Measurements from ENCODE around the gene TKTL1. TPM values are rescaled to one million over a fixed set of nuclear protein-coding genes. Genes with fewer than 3 reads are reported as not detected.

The TKTL1 gene
- total and polyA plus RNA-seq, 2 of the 8 experiments (the other 6 are each of a cell fraction or from before 2014, with no cell fraction given), result 0.05 TPM; not detected in 1

DNA sequence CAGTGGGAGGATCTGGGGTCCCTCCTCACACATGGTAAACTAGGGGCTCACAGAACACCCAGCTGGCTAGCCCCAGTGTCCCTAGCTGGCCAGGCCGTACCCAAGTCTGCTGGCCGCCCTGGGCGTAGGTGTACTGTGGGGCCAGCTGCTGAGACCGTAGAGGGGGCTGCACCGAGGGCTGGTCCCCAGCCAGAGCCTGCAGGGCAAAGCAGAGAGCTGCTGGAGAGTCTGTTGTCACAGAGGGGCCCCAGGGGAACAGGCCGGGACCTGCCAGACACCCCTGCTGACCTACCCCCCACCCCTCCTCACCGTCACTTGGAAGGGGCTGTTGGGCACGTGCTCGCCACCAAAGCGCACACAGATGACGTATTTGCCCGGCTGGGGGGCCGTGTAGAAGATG lies 58.9 kb downstream of the TKTL1 start:
- no peak overlapping the region for H2AFZ ChIP-seq (ENCODE audit: low read length)
- no peak overlapping the region for H3K14ac ChIP-seq (ENCODE audit: insufficient read length)
- H2AK5ac ChIP-seq (ENCODE audit: low read depth, low read length), result no peak overlapping the region
- no peak overlapping the region for H2BK20ac ChIP-seq (ENCODE audit: low read length)
- H2BK15ac ChIP-seq (ENCODE audit: low read length), result no peak overlapping the region
- no peak overlapping the region for H3K4me2 ChIP-seq (ENCODE audit: insufficient read depth in 1 of 2, low read depth in 2 of 2, low read length in 2 of 2)
- peaks cover 48 to 100% (median 86%) of the 10 kb centered on the region in 4 experiments for H3K36me3 ChIP-seq (ENCODE audit: control insufficient read depth in 2 of 4, insufficient read depth in 4 of 4, low read length in 3 of 4)
- no peak overlapping the region for H3K9ac ChIP-seq (replicated peaks in 1 of 4; ENCODE audit: extremely low read depth in 1 of 4, low read depth in 3 of 4, low read length in 3 of 4)
- CTCF ChIA-PET (ENCODE audit: partially characterized antibody), result interaction anchor here (0.7 kb wide), 1 partner anchor 76 kb away, joined by 3 read pairs; no protein-coding TSS in a partner anchor
- H3K27ac ChIP-seq (ENCODE audit: low read depth, low read length), result no peak overlapping the region
- H3K27me3 ChIP-seq (replicated peaks in 1 of 4; ENCODE audit: control insufficient read depth in 3 of 4, extremely low read depth in 1 of 4, insufficient read depth in 3 of 4, low read length in 3 of 4), result no peaks in the 10 kb centered on the region
- no peaks in the 10 kb centered on the region; the same call in 1 of the 2 replicates for H3K79me1 ChIP-seq (ENCODE audit: low read depth, low read length)
- H3K23me2 ChIP-seq (ENCODE audit: low read depth, low read length), result no peaks in the 10 kb centered on the region
- 95% methylated on average over 8 of the region's 13 CpGs; no CpG with 5 or more reads in 1 of the 2 experiments for WGBS, 2 experiments (ENCODE audit: extremely low coverage in 1 of 2, insufficient coverage in 1 of 2, insufficient read length in 1 of 2, insufficient replicate concordance in 2 of 2, low coverage in 1 of 2, low lambda C conversion rate in 2 of 2, missing lambda C conversion rate in 1 of 2)
- H2BK120ac ChIP-seq (replicated peaks; ENCODE audit: low read depth, low read length), result no peak overlapping the region
- no peak for DNase-seq (ENCODE audit: low read depth in 1 of 2, low spot score in 2 of 2)
- no peaks in the 10 kb centered on the region for H3K79me2 ChIP-seq (ENCODE audit: control insufficient read depth in 1 of 2, insufficient read depth in 2 of 2, low read length in 2 of 2)
- no peak for FAIRE-seq
- H3K9me3 ChIP-seq (ENCODE audit: insufficient read depth in 2 of 2, low read depth in 1 of 2, low read length in 1 of 2), result no peaks in the 10 kb centered on the region
- no peak overlapping the region for H3K4ac ChIP-seq (replicated peaks; ENCODE audit: insufficient read length, low read depth, low read length)
- no peak overlapping the region for H3K4me3 ChIP-seq (ENCODE audit: extremely low read depth in 1 of 4, insufficient read depth in 2 of 4, low read depth in 3 of 4, low read length in 4 of 4)
- no peak overlapping the region for H2BK5ac ChIP-seq (ENCODE audit: low read depth, low read length)
- no peak overlapping the region for H2BK12ac ChIP-seq (ENCODE audit: low read depth, low read length)
- no peak overlapping the region for H3K23ac ChIP-seq (ENCODE audit: insufficient read length)
- H4K91ac ChIP-seq (replicated peaks; ENCODE audit: insufficient read length, low read length), result no peak overlapping the region
- no peaks in the 10 kb centered on the region for H3K4me1 ChIP-seq (replicated peaks in 1 of 4; ENCODE audit: control insufficient read depth in 3 of 4, insufficient read depth in 4 of 4, low read length in 3 of 4)
- POLR2A ChIA-PET (ENCODE audit: partially characterized antibody), result interaction anchor here (1.0 to 15.6 kb wide), 4 partner anchors 11 to 47 kb away, joined by 4 to 348 read pairs (median 6); partner anchors contain the start of gene RPL10
- H4K5ac ChIP-seq (ENCODE audit: insufficient read length, low read depth, low read length), result no peak overlapping the region
- no peak overlapping the region for H3K18ac ChIP-seq (ENCODE audit: extremely low read depth, low read length)
- TF ChIP-seq SRF (IDR thresholded peaks at IDR 0.05; ENCODE audit: low read depth, low read length) (no peak), RNF2 (IDR thresholded peaks at IDR 0.05; ENCODE audit: borderline replicate concordance, low read depth, low read length, missing control alignments, poor library complexity, severe bottlenecking) (no peak), POLR2AphosphoS5 (IDR thresholded peaks at IDR 0.05; ENCODE audit: low read depth, low read length) (0 out of 2 replicates have a peak, but pooled peaks have one; percentile 12), KDM4A (IDR thresholded peaks at IDR 0.05; ENCODE audit: low read depth, low read length, severe bottlenecking) (no peak), POLR2A (IDR thresholded peaks at IDR 0.05; ENCODE audit: control extremely low read depth in 1 of 2, low read depth in 2 of 2, low read length in 2 of 2) (peak in 1 of 2 experiments; percentile 7; a peak in 1 of 3 replicates)
- H4K8ac ChIP-seq (ENCODE audit: extremely low read depth, insufficient read depth, low read length), result no peak overlapping the region
- H3K56ac ChIP-seq (replicated peaks; ENCODE audit: insufficient read length, low read depth, low read length), result no peak overlapping the region
- peaks cover 5 to 45% of the 10 kb centered on the region in 2 experiments for H4K20me1 ChIP-seq (replicated peaks in 1 of 2; ENCODE audit: control insufficient read depth in 1 of 2, insufficient read depth in 2 of 2, low read length in 2 of 2)
